A549 treated with dexamethasone at 1 μM for 4 hours (cell line): ENCODE results near the gene DCAF6. TPM values are rescaled to one million over a fixed set of nuclear protein-coding genes. Genes with fewer than 3 reads are reported as not detected.

Source experiments
- total RNA-seq: library from RNA; stranded (reverse); fragments of 200-300 nt; extraction: Qiagen RNA extraction; gene quantifications from 5 replicates; pipeline ENCODE4 v1.2.3, GENCODE V29; 2022

DCAF6 gene, protein sequence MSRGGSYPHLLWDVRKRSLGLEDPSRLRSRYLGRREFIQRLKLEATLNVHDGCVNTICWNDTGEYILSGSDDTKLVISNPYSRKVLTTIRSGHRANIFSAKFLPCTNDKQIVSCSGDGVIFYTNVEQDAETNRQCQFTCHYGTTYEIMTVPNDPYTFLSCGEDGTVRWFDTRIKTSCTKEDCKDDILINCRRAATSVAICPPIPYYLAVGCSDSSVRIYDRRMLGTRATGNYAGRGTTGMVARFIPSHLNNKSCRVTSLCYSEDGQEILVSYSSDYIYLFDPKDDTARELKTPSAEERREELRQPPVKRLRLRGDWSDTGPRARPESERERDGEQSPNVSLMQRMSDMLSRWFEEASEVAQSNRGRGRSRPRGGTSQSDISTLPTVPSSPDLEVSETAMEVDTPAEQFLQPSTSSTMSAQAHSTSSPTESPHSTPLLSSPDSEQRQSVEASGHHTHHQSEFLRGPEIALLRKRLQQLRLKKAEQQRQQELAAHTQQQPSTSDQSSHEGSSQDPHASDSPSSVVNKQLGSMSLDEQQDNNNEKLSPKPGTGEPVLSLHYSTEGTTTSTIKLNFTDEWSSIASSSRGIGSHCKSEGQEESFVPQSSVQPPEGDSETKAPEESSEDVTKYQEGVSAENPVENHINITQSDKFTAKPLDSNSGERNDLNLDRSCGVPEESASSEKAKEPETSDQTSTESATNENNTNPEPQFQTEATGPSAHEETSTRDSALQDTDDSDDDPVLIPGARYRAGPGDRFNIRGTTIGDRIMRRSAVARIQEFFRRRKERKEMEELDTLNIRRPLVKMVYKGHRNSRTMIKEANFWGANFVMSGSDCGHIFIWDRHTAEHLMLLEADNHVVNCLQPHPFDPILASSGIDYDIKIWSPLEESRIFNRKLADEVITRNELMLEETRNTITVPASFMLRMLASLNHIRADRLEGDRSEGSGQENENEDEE
- total RNA-seq, result 27.0 to 29.2 TPM (median 29.0 TPM) in 5 replicates

GRCh38 chr1:167936068-167936929 lies at the start of gene DCAF6:
Gene DCAF6 (plus strand): TSS chr1:167936683. CDS start chr1:167936912, 229 bp downstream.

GRCh38 chr1:167913895-167914496 lies 22.5 kb upstream of the DCAF6 start, which contains the start of gene ADCY10:
Gene ADCY10 (minus strand): TSS chr1:167914134. CDS start chr1:167905140, 8,994 bp downstream.

GRCh38 chr1:167936930-167937708 lies 636 bp downstream of the DCAF6 start, which contains the start of gene MPC2:
Gene MPC2 (minus strand): TSS chr1:167937072. CDS start chr1:167935841, 1,231 bp downstream.

Other genes with a start within 250 kb of the DCAF6 start
- gene MPZL1, start 214.7 kb upstream of the DCAF6 start, total RNA-seq, result 97.7 to 139 TPM (median 126 TPM) in 5 replicates
- 0.04 to 0.14 TPM (median 0.12 TPM) in 4 of 5 replicates, not detected in the other for gene ADCY10, start 22.5 kb upstream of the DCAF6 start, total RNA-seq
- 50.2 to 83.4 TPM (median 73.6 TPM) in 5 replicates for gene MPC2, start 389 bp downstream of the DCAF6 start, total RNA-seq
- gene GPR161, start 200.2 kb downstream of the DCAF6 start, total RNA-seq, result 10.3 to 18.0 TPM (median 16.2 TPM) in 5 replicates
- 31.5 to 35.4 TPM (median 32.7 TPM) in 5 replicates for gene TIPRL, start 242.3 kb downstream of the DCAF6 start, total RNA-seq